Smooth muscle cell (in vitro differentiated cells): ENCODE results near the gene SRSF11. TPM values are rescaled to one million over a fixed set of nuclear protein-coding genes. Genes with fewer than 3 reads are reported as not detected.
A peak's percentile ranks its signal among the peaks of the same experiment; 100 is the strongest.

Source experiments
- DNase-seq: peaks from one replicate; lab custom pipeline; 2025; ENCODE audit not compliant: unreplicated experiment; lab: John Stamatoyannopoulos, UW
- H2AFZ ChIP-seq: fragments of 200-600 bp; sonication (generic); 2 replicates; pipeline ENCODE4 v1.6.0; 2016; ENCODE audit warnings: antibody characterized with exemption, low read depth, mild to moderate bottlenecking
- H3F3A ChIP-seq: fragments of 200-600 bp; sonication (generic); 2 replicates; pipeline ENCODE4 v1.6.0; 2017; ENCODE audit warnings: antibody characterized with exemption, low read depth
- H3K27ac ChIP-seq: fragments of 200-600 bp; sonication (generic); 2 replicates; pipeline ENCODE4 v1.5.1; 2016; ENCODE audit warnings: low read depth, mild to moderate bottlenecking
- H3K27me3 ChIP-seq: fragments of 200-600 bp; sonication (generic); 2 replicates; pipeline ENCODE4 v1.6.1; 2016; ENCODE audit warnings: low read depth, mild to moderate bottlenecking
- H3K36me3 ChIP-seq: fragments of 200-600 bp; sonication (generic); 2 replicates; pipeline ENCODE4 v1.5.1; 2016; ENCODE audit warnings: low read depth
- H3K4me1 ChIP-seq: fragments of 200-600 bp; sonication (generic); 2 replicates; pipeline ENCODE4 v1.5.1; 2016; ENCODE audit warnings: low read depth
- H3K4me2 ChIP-seq: fragments of 200-600 bp; sonication (generic); 2 replicates; pipeline ENCODE4 v1.6.0; 2016; ENCODE audit warnings: mild to moderate bottlenecking
- H3K4me3 ChIP-seq: fragments of 200-600 bp; sonication (generic); 2 replicates; pipeline ENCODE4 v1.5.1; 2016; ENCODE audit warnings: mild to moderate bottlenecking
- H3K79me2 ChIP-seq: fragments of 200-600 bp; sonication (generic); 2 replicates; pipeline ENCODE4 v1.6.0; 2016; ENCODE audit warnings: low read depth, mild to moderate bottlenecking
- H3K9ac ChIP-seq: fragments of 200-600 bp; sonication (generic); 2 replicates; pipeline ENCODE4 v1.6.0; 2016; ENCODE audit warnings: low read depth
- H3K9me3 ChIP-seq: fragments of 200-600 bp; sonication (generic); replicated peaks from 2 replicates; pipeline ENCODE4 v1.5.1; 2016; ENCODE audit warnings: low read depth
- H4K20me1 ChIP-seq: fragments of 200-600 bp; sonication (generic); 2 replicates; pipeline ENCODE4 v1.6.0; 2016; ENCODE audit warnings: low read depth
- polyA plus RNA-seq: library from polyadenylated mRNA; unstranded; fragments of >200 nt; fragmentation: Nextera tagmentation; extraction: Ambion mirVana; gene quantifications from 2 replicates; pipeline ENCODE4 v1.2.1, GENCODE V29; 2016
- total RNA-seq: library from RNA; depleted of rRNA; stranded (reverse); fragments of >200 nt; gene quantifications from 2 replicates; pipeline ENCODE4 v1.2.3, GENCODE V29; 2014
- TF ChIP-seq, protein P1 (sequence below): fragments of 200-600 bp; sonication (generic); IDR thresholded peaks from 2 replicates; pipeline ENCODE4 v1.5.1; 2017; ENCODE audit warnings: borderline replicate concordance, mild to moderate bottlenecking, antibody characterized with exemption; ENCODE audit not compliant: insufficient read depth, poor library complexity, severe bottlenecking

The SRSF11 gene
- total and polyA plus RNA-seq, 2 experiments from 2014 or later: 155 to 211 TPM

DNA sequence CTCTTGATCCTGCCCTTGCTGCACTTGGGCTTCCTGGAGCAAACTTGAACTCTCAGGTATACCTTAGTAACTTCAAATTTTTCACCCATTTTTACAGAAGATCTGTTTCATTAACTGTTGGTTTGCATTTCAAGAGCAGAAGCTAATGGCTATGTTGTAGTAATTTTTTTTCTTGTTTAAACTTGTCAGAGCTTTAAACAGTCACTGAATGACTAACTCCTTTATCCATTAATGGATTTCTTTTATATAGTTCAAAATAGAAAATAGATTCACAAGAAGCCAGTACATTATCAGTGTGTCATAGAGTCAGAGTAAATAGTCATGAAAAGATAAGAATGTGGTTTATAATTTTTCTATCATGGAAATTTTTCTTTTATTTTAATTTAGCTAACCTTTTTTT is 13.6 kb downstream of the SRSF11 start:
- no peaks in the 10 kb centered on the region for H3K9me3 ChIP-seq
- H3K4me3 ChIP-seq: no peak overlapping the region
- no peak overlapping the region for H3K4me2 ChIP-seq
- peaks cover 78% of the 10 kb centered on the region for H3K36me3 ChIP-seq
- no peak for DNase-seq
- H3K27me3 ChIP-seq: no peaks in the 10 kb centered on the region
- TF ChIP-seq, protein P1, sequence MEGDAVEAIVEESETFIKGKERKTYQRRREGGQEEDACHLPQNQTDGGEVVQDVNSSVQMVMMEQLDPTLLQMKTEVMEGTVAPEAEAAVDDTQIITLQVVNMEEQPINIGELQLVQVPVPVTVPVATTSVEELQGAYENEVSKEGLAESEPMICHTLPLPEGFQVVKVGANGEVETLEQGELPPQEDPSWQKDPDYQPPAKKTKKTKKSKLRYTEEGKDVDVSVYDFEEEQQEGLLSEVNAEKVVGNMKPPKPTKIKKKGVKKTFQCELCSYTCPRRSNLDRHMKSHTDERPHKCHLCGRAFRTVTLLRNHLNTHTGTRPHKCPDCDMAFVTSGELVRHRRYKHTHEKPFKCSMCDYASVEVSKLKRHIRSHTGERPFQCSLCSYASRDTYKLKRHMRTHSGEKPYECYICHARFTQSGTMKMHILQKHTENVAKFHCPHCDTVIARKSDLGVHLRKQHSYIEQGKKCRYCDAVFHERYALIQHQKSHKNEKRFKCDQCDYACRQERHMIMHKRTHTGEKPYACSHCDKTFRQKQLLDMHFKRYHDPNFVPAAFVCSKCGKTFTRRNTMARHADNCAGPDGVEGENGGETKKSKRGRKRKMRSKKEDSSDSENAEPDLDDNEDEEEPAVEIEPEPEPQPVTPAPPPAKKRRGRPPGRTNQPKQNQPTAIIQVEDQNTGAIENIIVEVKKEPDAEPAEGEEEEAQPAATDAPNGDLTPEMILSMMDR: no peak
- H3F3A ChIP-seq: no peaks in the 10 kb centered on the region
- peaks cover 74% of the 10 kb centered on the region for H3K79me2 ChIP-seq
- H3K27ac ChIP-seq: peak overlapping the region; percentile 14
- peaks cover 85% of the 10 kb centered on the region for H4K20me1 ChIP-seq
- H3K9ac ChIP-seq: no peak overlapping the region
- H3K4me1 ChIP-seq: no peaks in the 10 kb centered on the region
- no peak overlapping the region for H2AFZ ChIP-seq

- Histone ChIP-seq H3K36me3 (peaks cover 72% of the 10 kb centered on the region), H3K79me2 (peaks cover 45% of the 10 kb centered on the region)
Measured at GRCh38 chr1:70239940-70240339, 18.8 kb downstream of the SRSF11 start.

DNA sequence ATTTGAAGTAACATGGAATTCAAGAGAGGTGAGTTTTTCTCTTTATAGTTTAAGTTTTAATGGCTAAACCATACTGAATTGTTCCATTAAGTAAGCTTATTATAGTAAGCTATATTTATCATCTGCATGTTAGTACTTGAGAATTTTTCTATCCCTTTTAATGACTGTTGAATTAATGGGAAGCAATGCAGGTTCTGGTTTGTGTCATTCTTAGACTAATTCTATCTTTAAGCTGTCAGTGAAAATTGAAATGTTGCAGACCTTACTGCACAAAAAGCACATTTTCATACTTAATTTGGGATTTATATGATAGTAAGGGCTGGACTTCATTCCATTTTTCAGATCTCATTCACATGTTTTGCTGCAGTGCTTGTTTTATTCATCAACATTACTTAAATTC is 25.9 kb downstream of the SRSF11 start:
- Histone ChIP-seq H3K9ac (no peak overlapping the region), H3F3A (peaks cover 53% of the 10 kb centered on the region), H3K79me2 (peaks cover 15% of the 10 kb centered on the region), H3K36me3 (peaks cover 76% of the 10 kb centered on the region), H3K9me3 (no peaks in the 10 kb centered on the region), H3K27ac (peak overlapping the region; percentile 41), H3K4me3 (no peak overlapping the region), H3K4me2 (no peak overlapping the region), H3K27me3 (no peaks in the 10 kb centered on the region), H3K4me1 (no peaks in the 10 kb centered on the region), H2AFZ (no peak overlapping the region), H4K20me1 (peaks cover 89% of the 10 kb centered on the region)
- no peak for DNase-seq
- TF ChIP-seq, protein P1: no peak

More at GRCh38 chr1:70239940-70240339, 18.8 kb downstream of the SRSF11 start:
- no peak for DNase-seq
- Histone ChIP-seq H4K20me1 (peaks cover 91% of the 10 kb centered on the region), H3K4me1 (no peaks in the 10 kb centered on the region), H3K9me3 (no peaks in the 10 kb centered on the region), H3K27ac (no peak overlapping the region), H3F3A (peaks cover 2% of the 10 kb centered on the region), H3K4me2 (no peak overlapping the region), H2AFZ (no peak overlapping the region), H3K4me3 (no peak overlapping the region), H3K27me3 (no peaks in the 10 kb centered on the region), H3K9ac (no peak overlapping the region)
- TF ChIP-seq, protein P1: no peak

- no peaks in the 10 kb centered on the region for H3K27me3 ChIP-seq
- no peak overlapping the region for H3K4me3 ChIP-seq
- no peaks in the 10 kb centered on the region for H3K4me1 ChIP-seq
- peaks cover 83% of the 10 kb centered on the region for H4K20me1 ChIP-seq
- H3F3A ChIP-seq: peaks cover 59% of the 10 kb centered on the region
- H3K79me2 ChIP-seq: peaks cover 15% of the 10 kb centered on the region
- H3K4me2 ChIP-seq: no peak overlapping the region
- H3K9me3 ChIP-seq: no peaks in the 10 kb centered on the region
- no peak overlapping the region for H3K9ac ChIP-seq
- H3K36me3 ChIP-seq: peaks cover 79% of the 10 kb centered on the region
- DNase-seq: no peak
- H2AFZ ChIP-seq: no peak overlapping the region
- H3K27ac ChIP-seq: peak overlapping the region; percentile 41
- TF ChIP-seq, protein P1: no peak
Measured at GRCh38 chr1:70247768-70248167, 26.6 kb downstream of the SRSF11 start.
